Activated naive CD8-positive, alpha-beta T cell treated with anti-CD3 and anti-CD28 coated beads for 36 hours (primary cell): ENCODE measurements around the gene ADSS1. TPM values are rescaled to one million over a fixed set of nuclear protein-coding genes. Genes with fewer than 3 reads are reported as not detected.

ENCODE experiments used
- DNase-seq: peaks from one replicate; pipeline ENCODE4 v3.0.0; 2021
- H3K27ac Mint-ChIP-seq: one replicate; pipeline ENCODE4 v1.8.0; 2022; ENCODE audit warnings: mild to moderate bottlenecking, moderate library complexity, mixed read lengths
- H3K27me3 Mint-ChIP-seq: one replicate; pipeline ENCODE4 v1.8.0; 2022; ENCODE audit warnings: mild to moderate bottlenecking, mixed read lengths
- H3K36me3 Mint-ChIP-seq: one replicate; pipeline ENCODE4 v1.8.0; 2021; ENCODE audit warnings: mild to moderate bottlenecking, mixed read lengths
- H3K4me1 Mint-ChIP-seq: one replicate; pipeline ENCODE4 v1.8.0; 2021; ENCODE audit warnings: mixed read lengths
- H3K4me3 Mint-ChIP-seq: one replicate; pipeline ENCODE4 v1.8.0; 2022; ENCODE audit warnings: mild to moderate bottlenecking, moderate library complexity, mixed read lengths
- H3K9me3 Mint-ChIP-seq: one replicate; pipeline ENCODE4 v1.8.0; 2022; ENCODE audit warnings: mixed read lengths
- total RNA-seq, 2 experiments: library from RNA; stranded (reverse); gene quantifications; one replicate each; pipeline ENCODE4 v1.2.3, GENCODE V29; 2021

Gene ADSS1
- total RNA-seq, 2 experiments from 2014 or later: 0.87 to 1.7 TPM

GRCh38 chr14:104777808-104778249 lies 53.8 kb downstream of the ADSS1 start:
- Mint-ChIP-seq H3K27me3 (no peaks in the 10 kb centered on the region), H3K27ac (no peak overlapping the region), H3K4me1 (no peaks in the 10 kb centered on the region), H3K36me3 (peaks cover 5% of the 10 kb centered on the region), H3K4me3 (no peak overlapping the region), H3K9me3 (no peaks in the 10 kb centered on the region)
- DNase-seq: no peak

- Mint-ChIP-seq H3K27me3 (no peaks in the 10 kb centered on the region), H3K9me3 (no peaks in the 10 kb centered on the region), H3K4me3 (no peak overlapping the region), H3K27ac (no peak overlapping the region), H3K4me1 (no peaks in the 10 kb centered on the region), H3K36me3 (peaks cover 5% of the 10 kb centered on the region)
- DNase-seq: no peak
Measured at GRCh38 chr14:104778694-104779331, 54.8 kb downstream of the ADSS1 start.

GRCh38 chr14:104779776-104780512 lies 55.9 kb downstream of the ADSS1 start:
- no peaks in the 10 kb centered on the region for H3K4me1 Mint-ChIP-seq
- no peak overlapping the region for H3K27ac Mint-ChIP-seq
- H3K27me3 Mint-ChIP-seq: no peaks in the 10 kb centered on the region
- no peak overlapping the region for H3K4me3 Mint-ChIP-seq
- peaks cover 5% of the 10 kb centered on the region for H3K36me3 Mint-ChIP-seq
- no peak for DNase-seq
- H3K9me3 Mint-ChIP-seq: no peaks in the 10 kb centered on the region

GRCh38 chr14:104780513-104781030 lies 56.5 kb downstream of the ADSS1 start:
- H3K27ac Mint-ChIP-seq: no peak overlapping the region
- peaks cover 3% of the 10 kb centered on the region for H3K36me3 Mint-ChIP-seq
- H3K4me1 Mint-ChIP-seq: no peaks in the 10 kb centered on the region
- DNase-seq: no peak
- no peaks in the 10 kb centered on the region for H3K9me3 Mint-ChIP-seq
- no peak overlapping the region for H3K4me3 Mint-ChIP-seq
- no peaks in the 10 kb centered on the region for H3K27me3 Mint-ChIP-seq

GRCh38 chr14:104781271-104782077 lies 57.4 kb downstream of the ADSS1 start:
- peaks cover 2% of the 10 kb centered on the region for H3K4me1 Mint-ChIP-seq
- no peak overlapping the region for H3K4me3 Mint-ChIP-seq
- H3K27ac Mint-ChIP-seq: no peak overlapping the region
- no peaks in the 10 kb centered on the region for H3K9me3 Mint-ChIP-seq
- H3K27me3 Mint-ChIP-seq: no peaks in the 10 kb centered on the region
- peaks cover 3% of the 10 kb centered on the region for H3K36me3 Mint-ChIP-seq
- no peak for DNase-seq

GRCh38 chr14:104782086-104782807 lies 58.2 kb downstream of the ADSS1 start:
- Mint-ChIP-seq H3K4me3 (no peak overlapping the region), H3K36me3 (no peaks in the 10 kb centered on the region), H3K27me3 (no peaks in the 10 kb centered on the region), H3K27ac (no peak overlapping the region), H3K4me1 (peaks cover 4% of the 10 kb centered on the region), H3K9me3 (no peaks in the 10 kb centered on the region)
- no peak for DNase-seq

GRCh38 chr14:104782808-104783139 lies 58.7 kb downstream of the ADSS1 start:
- DNase-seq: no peak
- peaks cover 6% of the 10 kb centered on the region for H3K4me1 Mint-ChIP-seq
- no peak overlapping the region for H3K4me3 Mint-ChIP-seq
- H3K27me3 Mint-ChIP-seq: no peaks in the 10 kb centered on the region
- H3K9me3 Mint-ChIP-seq: no peaks in the 10 kb centered on the region
- no peak overlapping the region for H3K27ac Mint-ChIP-seq
- H3K36me3 Mint-ChIP-seq: no peaks in the 10 kb centered on the region

- Mint-ChIP-seq H3K4me3 (no peak overlapping the region), H3K27me3 (no peaks in the 10 kb centered on the region), H3K27ac (no peak overlapping the region), H3K9me3 (no peaks in the 10 kb centered on the region), H3K4me1 (peaks cover 6% of the 10 kb centered on the region), H3K36me3 (no peaks in the 10 kb centered on the region)
- no peak for DNase-seq
Measured at GRCh38 chr14:104783484-104784217, 59.6 kb downstream of the ADSS1 start.

GRCh38 chr14:104784218-104784568 lies 60.2 kb downstream of the ADSS1 start:
- Mint-ChIP-seq H3K36me3 (no peaks in the 10 kb centered on the region), H3K9me3 (no peaks in the 10 kb centered on the region), H3K4me1 (peaks cover 6% of the 10 kb centered on the region)

GRCh38 chr14:104784846-104785707 lies 61.0 kb downstream of the ADSS1 start:
- no peak for DNase-seq
- H3K36me3 Mint-ChIP-seq: no peaks in the 10 kb centered on the region
- no peak overlapping the region for H3K4me3 Mint-ChIP-seq
- H3K4me1 Mint-ChIP-seq: peaks cover 11% of the 10 kb centered on the region
- H3K9me3 Mint-ChIP-seq: no peaks in the 10 kb centered on the region
- no peaks in the 10 kb centered on the region for H3K27me3 Mint-ChIP-seq
- H3K27ac Mint-ChIP-seq: no peak overlapping the region

More at GRCh38 chr14:104784218-104784568, 60.2 kb downstream of the ADSS1 start:
- H3K4me3 Mint-ChIP-seq: no peak overlapping the region
- DNase-seq: no peak
- no peaks in the 10 kb centered on the region for H3K27me3 Mint-ChIP-seq
- no peak overlapping the region for H3K27ac Mint-ChIP-seq

- H3K9me3 Mint-ChIP-seq: no peaks in the 10 kb centered on the region
- H3K36me3 Mint-ChIP-seq: no peaks in the 10 kb centered on the region
- peaks cover 11% of the 10 kb centered on the region for H3K4me1 Mint-ChIP-seq
- H3K27ac Mint-ChIP-seq: no peak overlapping the region
- H3K4me3 Mint-ChIP-seq: no peak overlapping the region
- no peak for DNase-seq
- H3K27me3 Mint-ChIP-seq: no peaks in the 10 kb centered on the region
Measured at GRCh38 chr14:104785708-104786080, 61.7 kb downstream of the ADSS1 start.

- Mint-ChIP-seq H3K4me1 (peaks cover 11% of the 10 kb centered on the region), H3K4me3 (no peak overlapping the region), H3K9me3 (no peaks in the 10 kb centered on the region), H3K36me3 (no peaks in the 10 kb centered on the region), H3K27ac (no peak overlapping the region), H3K27me3 (no peaks in the 10 kb centered on the region)
- DNase-seq: no peak
Measured at GRCh38 chr14:104786091-104786586, 62.1 kb downstream of the ADSS1 start.
